ENCODE results near the gene EEFSEC. TPM values are rescaled to one million over a fixed set of nuclear protein-coding genes. Genes with fewer than 3 reads are reported as not detected.

Gene EEFSEC
- total and polyA plus RNA-seq, 11 donors: 17.5 to 48.0 (median 22.5) TPM

- no peak overlapping the region for H3K4me3 ChIP-seq
- no peak for TF ChIP-seq POLR2A (IDR thresholded peaks at IDR 0.05)
- peaks cover 0 to 13% (median 0%) of the 10 kb centered on the region in 12 donors for H3K4me1 ChIP-seq
- no peaks in the 10 kb centered on the region for H3K9me3 ChIP-seq
- H3K27ac ChIP-seq: no peak overlapping the region
- DNase-seq (no peak), ATAC-seq (no peak)
- H3K36me3 ChIP-seq: peaks cover 0 to 8% (median 2%) of the 10 kb centered on the region in 9 donors
- H3K27me3 ChIP-seq: no peaks in the 10 kb centered on the region
- 85 to 96% (median 90%) methylated on average over 7 of the region's 7 CpGs for WGBS, 4 donors
- intact Hi-C loops (cut with DNase I): no loop called here
Measured at GRCh38 chr3:128351546-128351945, 198.3 kb downstream of the EEFSEC start.

GRCh38 chr3:128352326-128352725 lies 199.0 kb downstream of the EEFSEC start:
- WGBS, 4 donors: 98 to 99% (median 98%) methylated on average over 7 to 8 of the region's 8 CpGs
- peaks cover 0 to 13% (median 0%) of the 10 kb centered on the region in 12 donors for H3K4me1 ChIP-seq
- ATAC-seq (no peak), DNase-seq (no peak)
- H3K27me3 ChIP-seq: no peaks in the 10 kb centered on the region
- intact Hi-C loops (cut with DNase I): no loop called here
- H3K4me3 ChIP-seq: no peak overlapping the region
- H3K9me3 ChIP-seq: no peaks in the 10 kb centered on the region
- H3K36me3 ChIP-seq: peaks cover 0 to 8% (median 2%) of the 10 kb centered on the region in 9 donors
- TF ChIP-seq POLR2A (IDR thresholded peaks at IDR 0.05) (no peak), CTCF (IDR thresholded peaks at IDR 0.05) (no peak)
- H3K27ac ChIP-seq: no peak overlapping the region

- TF ChIP-seq POLR2A (IDR thresholded peaks at IDR 0.05): no peak
- no peak for TF ChIP-seq CTCF (IDR thresholded peaks at IDR 0.05)
- ATAC-seq (no peak), DNase-seq (no peak)
- Histone ChIP-seq H3K4me3 (no peak overlapping the region), H3K9me3 (no peaks in the 10 kb centered on the region), H3K36me3 (peaks cover 0 to 9% (median 3%) of the 10 kb centered on the region in 9 donors), H3K27ac (no peak overlapping the region), H3K4me1 (peaks cover 0 to 16% (median 0%) of the 10 kb centered on the region in 12 donors), H3K27me3 (no peaks in the 10 kb centered on the region)
- intact Hi-C loops (cut with DNase I): no loop called here
- WGBS, 4 donors: 81 to 84% (median 83%) methylated on average over 7 to 8 of the region's 8 CpGs
Measured at GRCh38 chr3:128353361-128353965, 200.2 kb downstream of the EEFSEC start.

GRCh38 chr3:128353991-128354687 lies 200.9 kb downstream of the EEFSEC start:
- no peak overlapping the region for H3K4me3 ChIP-seq
- no peak for DNase-seq
- no peak for ATAC-seq
- H3K36me3 ChIP-seq: peaks cover 0 to 13% (median 3%) of the 10 kb centered on the region in 9 donors
- H3K27me3 ChIP-seq: no peaks in the 10 kb centered on the region
- H3K9me3 ChIP-seq: no peaks in the 10 kb centered on the region
- TF ChIP-seq POLR2A (IDR thresholded peaks at IDR 0.05) (no peak), CTCF (IDR thresholded peaks at IDR 0.05) (no peak)
- no peak overlapping the region for H3K27ac ChIP-seq
- intact Hi-C loops (cut with DNase I): no loop called here
- peaks cover 0 to 14% (median 0%) of the 10 kb centered on the region in 12 donors for H3K4me1 ChIP-seq
- 79 to 89% (median 86%) methylated on average over 7 to 10 of the region's 10 CpGs for WGBS, 4 donors
